HepG2 (cell line): Measurements from ENCODE around the gene KRTAP26-1.

Experiments used
- CTCF ChIP-seq: sonication (generic); formaldehyde crosslinking; IDR thresholded peaks from 2 replicates; pipeline ENCODE4 v1.5.0; 2020; ENCODE audit warnings: mild to moderate bottlenecking, missing genetic modification reagents, moderate library complexity
- EP300 ChIP-seq, 3 experiments: sonication (generic) in 1 of 3; formaldehyde crosslinking in 1 of 3; IDR thresholded peaks; 2 replicates each; pipeline versions ENCODE4 v1.5.1 to v1.6.1; 2011 to 2020; ENCODE audit warnings: low read depth in 2 of 3, low read length in 2 of 3, borderline replicate concordance in 1 of 3, improper control_type of control experiment in 1 of 3, mild to moderate bottlenecking in 1 of 3, missing genetic modification reagents in 1 of 3, moderate library complexity in 1 of 3
- ZBTB43 ChIP-seq: sonication (generic); formaldehyde crosslinking; conservative IDR thresholded peaks from 2 replicates; pipeline ENCODE4 v1.4.0; 2020; ENCODE audit warnings: missing genetic modification reagents
- TF ChIP-seq, protein P1 (sequence below): fragments of 450-650 bp; IDR thresholded peaks from 2 replicates; pipeline ENCODE4 v1.6.1; 2016

GRCh38 chr21:30282850-30283249, 37.3 kb downstream of the KRTAP26-1 start, which contains the start of gene KRTAP24-1:
- TF ChIP-seq ZBTB43 (CRISPR knock-in tag) (no peak), EP300 (IDR thresholded peaks at IDR 0.05; ENCODE audit: low read depth in 2 of 2, low read length in 2 of 2) (no peak), EP300 (CRISPR knock-in tag; IDR thresholded peaks at IDR 0.05; ENCODE audit: borderline replicate concordance) (no peak), CTCF (CRISPR knock-in tag) (no peak)
- TF ChIP-seq, protein P1, sequence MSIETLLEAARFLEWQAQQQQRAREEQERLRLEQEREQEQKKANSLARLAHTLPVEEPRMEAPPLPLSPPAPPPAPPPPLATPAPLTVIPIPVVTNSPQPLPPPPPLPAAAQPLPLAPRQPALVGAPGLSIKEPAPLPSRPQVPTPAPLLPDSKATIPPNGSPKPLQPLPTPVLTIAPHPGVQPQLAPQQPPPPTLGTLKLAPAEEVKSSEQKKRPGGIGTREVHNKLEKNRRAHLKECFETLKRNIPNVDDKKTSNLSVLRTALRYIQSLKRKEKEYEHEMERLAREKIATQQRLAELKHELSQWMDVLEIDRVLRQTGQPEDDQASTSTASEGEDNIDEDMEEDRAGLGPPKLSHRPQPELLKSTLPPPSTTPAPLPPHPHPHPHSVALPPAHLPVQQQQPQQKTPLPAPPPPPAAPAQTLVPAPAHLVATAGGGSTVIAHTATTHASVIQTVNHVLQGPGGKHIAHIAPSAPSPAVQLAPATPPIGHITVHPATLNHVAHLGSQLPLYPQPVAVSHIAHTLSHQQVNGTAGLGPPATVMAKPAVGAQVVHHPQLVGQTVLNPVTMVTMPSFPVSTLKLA, result no peak
